Ovary (tissue), 9 donors: ENCODE measurements around the gene PPP2R2B. TPM values are rescaled to one million over a fixed set of nuclear protein-coding genes. Genes with fewer than 3 reads are reported as not detected.

Experiments
- DNase-seq, 5 donors: peaks; one replicate each; pipeline ENCODE4 v3.0.0-alpha.2; 2019 to 2020
- H3K27ac ChIP-seq, 2 donors: fragments of 200-600 bp; one replicate each; pipeline versions ENCODE4 v1.5.1 to v1.8.0; 2019 to 2022
- H3K27me3 ChIP-seq: fragments of 200-600 bp; one replicate; pipeline ENCODE4 v1.8.0; 2022
- H3K36me3 ChIP-seq: fragments of 200-600 bp; sonication (generic); one replicate; pipeline ENCODE4 v1.5.1; 2019
- H3K4me1 ChIP-seq: one replicate; pipeline ENCODE4 v1.8.1; 2013; ENCODE audit warnings: mild to moderate bottlenecking, moderate library complexity; ENCODE audit not compliant: insufficient read depth
- H3K4me3 ChIP-seq: fragments of 200-600 bp; sonication (generic); one replicate; pipeline ENCODE4 v1.5.1; 2017
- H3K9me3 ChIP-seq, 2 donors: fragments of 200-600 bp in 1 of 2; sonication (generic) in 1 of 2; one replicate each; pipeline versions ENCODE4 v1.5.1 to v1.8.1; 2013 to 2019; ENCODE audit warnings: mild to moderate bottlenecking in 1 of 2, moderate library complexity in 1 of 2
- EP300 ChIP-seq: sonication (generic); formaldehyde crosslinking; IDR thresholded peaks from one replicate; pipeline ENCODE4 v1.6.1; 2017; ENCODE audit warnings: antibody characterized with exemption
- POLR2A ChIP-seq: fragments of 450-650 bp; IDR thresholded peaks from one replicate; pipeline ENCODE4 v1.6.1; 2017; ENCODE audit warnings: antibody characterized with exemption, mild to moderate bottlenecking, moderate library complexity
- WGBS, 3 donors: extraction: QIAGEN DNeasy Blood & Tissue Kit in 1 of 3; methylation state at CpG; one replicate each; pipeline versions ENCODE4 v1.1.5 to v1.1.7; 2013 to 2017; 5-methylcytosine and 5-hydroxymethylcytosine counted together
- intact Hi-C, 4 donors: fragments of 100-400 bp; cut with DNase I; formaldehyde crosslinking; loops; one replicate each; pipeline versions ENCODE4 v1.11.0 to v1.15.1; 2022 to 2023
- polyA plus RNA-seq, 2 donors: library from polyadenylated mRNA; stranded (reverse); fragments of 200-250 nt in 1 of 2; fragments of 350-450 nt in 1 of 2; fragmentation: Illumina TruSeq in 1 of 2; extraction: RNeasy Lipid Tissue Mini Kit (QIAGEN cat#74804) in 1 of 2; gene quantifications; one replicate each; pipeline ENCODE4 v1.2.3, GENCODE V29; 2013 to 2014
- total RNA-seq, 7 donors: library from RNA; depleted of rRNA in 2 of 7; stranded (reverse); fragments of >200 nt in 2 of 7; fragmentation: NEBNext Ultra II Directional in 3 of 7; extraction: Animal tissue kit (Norgen Biotek cat#: 25700) in 3 of 7; gene quantifications; one replicate each; pipeline versions ENCODE4 v1.1.0 to v1.2.4, GENCODE V29; 2016 to 2023
- TF ChIP-seq, protein P1 (sequence below), 3 donors: fragments of 450-650 bp in 2 of 3; fragments of 200-600 bp in 1 of 3; IDR thresholded peaks; one replicate each; pipeline versions ENCODE4 v1.5.1 to v1.8.0; 2016 to 2022; ENCODE audit warnings: antibody characterized with exemption in 3 of 3, mild to moderate bottlenecking in 1 of 3
- donor health status: DM: no; HTN: no; CAD: no; lungs with moderate emphysema.
- donor health status: DM: no; HTN: no; CAD: no.
- donor health status: Bipolar disorder and iron deficiency.
- donor health status: DM: yes; HTN: yes; CAD: no.
- donor health status: DM: no; HTN: no; CAD: no.
- donor health status: DM: yes; HTN: yes; CAD: no.

Gene PPP2R2B
- total and polyA plus RNA-seq, 9 donors = 0.12 to 20.8 (median 1.2) TPM; not detected in 1

DNA sequence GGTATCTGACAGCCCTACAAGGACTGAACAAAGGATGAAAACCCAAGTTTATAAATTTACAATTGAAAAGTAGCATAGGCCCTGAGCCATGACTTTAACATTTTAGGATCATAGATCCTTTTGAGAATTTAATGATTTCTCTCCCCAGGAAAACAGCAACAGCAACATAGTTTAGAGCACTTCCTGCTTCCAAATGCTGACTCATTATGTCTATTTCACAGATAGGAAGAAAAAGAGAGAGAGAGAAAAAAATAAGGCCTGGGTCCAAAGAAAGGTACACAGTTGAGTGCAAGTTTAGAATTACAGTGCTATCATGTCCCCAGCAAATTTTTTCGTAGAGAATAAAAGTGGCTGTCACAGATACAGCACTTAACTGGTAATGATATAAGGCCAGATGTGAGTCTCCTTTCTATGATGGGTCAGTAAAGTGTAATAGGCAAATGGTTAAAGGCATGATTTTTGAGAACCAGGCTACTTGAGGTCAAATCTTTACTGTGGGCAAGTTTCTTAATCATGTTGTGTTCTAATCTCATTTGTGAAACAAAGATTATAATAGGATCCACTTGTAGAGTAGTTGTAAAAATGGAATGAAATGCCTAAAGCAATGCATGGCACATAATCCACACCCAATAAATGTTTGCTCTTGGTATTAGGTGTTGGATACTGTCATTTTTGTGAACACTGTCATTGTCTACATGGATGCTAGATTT, 12.3 kb upstream of the PPP2R2B start:
- intact Hi-C loops = no loop called here
- no peak overlapping the region for H3K27ac ChIP-seq

DNA sequence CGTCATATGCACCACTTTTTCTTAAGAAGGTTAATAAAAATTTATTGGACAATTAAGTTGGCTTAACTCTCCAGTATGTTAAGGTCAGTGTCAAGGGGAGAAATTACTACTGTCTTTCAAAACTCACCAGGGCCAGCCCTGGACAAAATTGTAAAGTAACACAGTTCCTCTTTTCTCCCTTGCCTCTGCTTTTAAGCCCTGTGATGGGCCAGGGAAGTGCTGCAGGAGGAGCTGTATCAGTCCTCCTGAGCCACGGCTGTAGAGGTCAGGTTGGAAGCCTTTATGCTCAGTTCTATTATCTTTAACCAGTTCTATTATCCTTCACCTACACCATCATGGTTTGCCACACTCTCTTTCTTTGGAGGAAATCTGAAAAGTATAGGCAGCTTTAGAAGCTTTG, 11.5 kb upstream of the PPP2R2B start:
- no peaks in the 10 kb centered on the region for H3K36me3 ChIP-seq
- TF ChIP-seq EP300 (no peak), POLR2A (no peak)
- TF ChIP-seq, protein P1, sequence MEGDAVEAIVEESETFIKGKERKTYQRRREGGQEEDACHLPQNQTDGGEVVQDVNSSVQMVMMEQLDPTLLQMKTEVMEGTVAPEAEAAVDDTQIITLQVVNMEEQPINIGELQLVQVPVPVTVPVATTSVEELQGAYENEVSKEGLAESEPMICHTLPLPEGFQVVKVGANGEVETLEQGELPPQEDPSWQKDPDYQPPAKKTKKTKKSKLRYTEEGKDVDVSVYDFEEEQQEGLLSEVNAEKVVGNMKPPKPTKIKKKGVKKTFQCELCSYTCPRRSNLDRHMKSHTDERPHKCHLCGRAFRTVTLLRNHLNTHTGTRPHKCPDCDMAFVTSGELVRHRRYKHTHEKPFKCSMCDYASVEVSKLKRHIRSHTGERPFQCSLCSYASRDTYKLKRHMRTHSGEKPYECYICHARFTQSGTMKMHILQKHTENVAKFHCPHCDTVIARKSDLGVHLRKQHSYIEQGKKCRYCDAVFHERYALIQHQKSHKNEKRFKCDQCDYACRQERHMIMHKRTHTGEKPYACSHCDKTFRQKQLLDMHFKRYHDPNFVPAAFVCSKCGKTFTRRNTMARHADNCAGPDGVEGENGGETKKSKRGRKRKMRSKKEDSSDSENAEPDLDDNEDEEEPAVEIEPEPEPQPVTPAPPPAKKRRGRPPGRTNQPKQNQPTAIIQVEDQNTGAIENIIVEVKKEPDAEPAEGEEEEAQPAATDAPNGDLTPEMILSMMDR (IDR thresholded peaks at IDR 0.05) = no peak
- H3K4me1 ChIP-seq = no peaks in the 10 kb centered on the region
- H3K4me3 ChIP-seq = no peak overlapping the region
- DNase-seq = no peak
- intact Hi-C loops = no loop called here
- no peaks in the 10 kb centered on the region for H3K27me3 ChIP-seq
- no peak overlapping the region for H3K27ac ChIP-seq
- H3K9me3 ChIP-seq = no peaks in the 10 kb centered on the region
- WGBS, 3 donors = 61 to 73% (median 71%) methylated on average over 2 of the region's 2 CpGs

More for the DNA sequence above, 12.3 kb upstream of the PPP2R2B start:
- no peak for DNase-seq
- Histone ChIP-seq H3K4me3 (no peak overlapping the region), H3K27me3 (no peaks in the 10 kb centered on the region), H3K4me1 (no peaks in the 10 kb centered on the region), H3K9me3 (no peaks in the 10 kb centered on the region), H3K36me3 (no peaks in the 10 kb centered on the region)
- 29 to 48% (median 32%) methylated on average over 1 of the region's 1 CpG for WGBS, 3 donors
- no peak for TF ChIP-seq POLR2A
- TF ChIP-seq EP300 = no peak
- TF ChIP-seq, protein P1 (IDR thresholded peaks at IDR 0.05) = no peak

DNA sequence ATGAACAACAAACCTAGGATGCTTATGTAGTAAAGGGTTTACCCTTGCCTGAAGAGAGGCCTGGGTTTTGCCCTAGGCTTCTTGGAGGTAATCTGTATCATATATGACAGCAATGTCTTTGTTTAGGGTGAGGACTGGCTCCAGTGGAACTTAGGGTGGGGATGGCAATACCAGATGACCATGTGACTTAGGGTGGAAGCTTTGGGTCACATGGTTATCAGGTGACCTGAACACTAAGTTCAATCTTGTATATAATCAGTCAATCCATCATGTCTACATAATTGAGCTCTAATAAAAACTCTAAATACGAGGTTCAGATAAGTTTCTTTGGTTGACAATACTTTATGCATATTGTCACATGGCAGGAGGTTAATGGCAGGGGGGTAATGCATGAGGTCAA, 10.6 kb upstream of the PPP2R2B start:
- Histone ChIP-seq H3K9me3 (no peaks in the 10 kb centered on the region), H3K27me3 (no peaks in the 10 kb centered on the region), H3K4me3 (no peak overlapping the region), H3K36me3 (no peaks in the 10 kb centered on the region), H3K27ac (no peak overlapping the region), H3K4me1 (no peaks in the 10 kb centered on the region)
- intact Hi-C loops = no loop called here
- no peak for TF ChIP-seq EP300
- no peak for TF ChIP-seq POLR2A
- TF ChIP-seq, protein P1 (IDR thresholded peaks at IDR 0.05) = no peak
- DNase-seq = no peak
- WGBS, 3 donors = 42 to 64% (median 60%) methylated on average over 1 of the region's 1 CpG

DNA sequence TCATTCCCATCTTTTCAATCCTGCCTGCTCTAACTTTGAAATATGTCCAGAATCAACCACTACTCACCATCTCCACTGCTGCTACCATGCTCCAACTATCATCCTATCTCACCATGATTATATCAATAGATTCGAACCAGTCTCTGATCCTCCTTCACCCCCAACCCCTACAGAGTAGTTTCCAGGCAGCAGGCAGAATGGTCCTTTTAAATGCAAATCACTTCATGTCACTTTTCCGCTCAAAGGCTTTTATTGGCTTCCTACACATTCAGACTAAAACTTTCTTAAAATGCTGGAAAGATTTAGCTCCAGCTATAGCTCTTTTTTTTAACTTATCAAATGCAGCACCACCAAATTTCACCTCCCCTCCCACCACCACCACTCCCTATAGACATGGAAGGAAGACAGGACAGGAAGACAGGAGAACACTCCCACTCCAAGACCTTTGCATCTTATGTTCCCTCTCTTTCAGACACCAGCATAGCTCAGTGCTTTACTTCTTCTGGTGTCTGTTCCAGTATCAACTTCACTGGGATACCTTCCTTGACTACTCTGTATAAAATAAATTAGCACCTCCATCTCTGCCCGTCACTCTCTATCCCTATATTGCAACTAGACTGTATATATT, 9.9 kb upstream of the PPP2R2B start:
- Histone ChIP-seq H3K27ac (no peak overlapping the region), H3K9me3 (no peaks in the 10 kb centered on the region), H3K4me3 (no peak overlapping the region), H3K27me3 (no peaks in the 10 kb centered on the region), H3K36me3 (no peaks in the 10 kb centered on the region), H3K4me1 (no peaks in the 10 kb centered on the region)
- intact Hi-C loops = no loop called here
- TF ChIP-seq EP300 (no peak), POLR2A (no peak)
- TF ChIP-seq, protein P1 (IDR thresholded peaks at IDR 0.05) = no peak
- 25 to 48% (median 37%) methylated on average over 3 of the region's 3 CpGs for WGBS, 3 donors
- no peak for DNase-seq
